Fibroblast of villous mesenchyme (primary cell): ENCODE results near the gene GNA15. TPM values are rescaled to one million over a fixed set of nuclear protein-coding genes. Genes with fewer than 3 reads are reported as not detected.

Experiments used
- DNase-seq: peaks from one replicate; pipeline ENCODE4 v3.0.0-alpha.2; 2010; ENCODE audit warnings: low read depth
- H3K4me3 ChIP-seq: 2 replicates; pipeline ENCODE4 v1.5.1; 2011; ENCODE audit warnings: low read depth, mild to moderate bottlenecking, low read length
- CTCF ChIP-seq: IDR thresholded peaks from 2 replicates; pipeline ENCODE4 v1.5.1; 2012; ENCODE audit warnings: low read depth, mild to moderate bottlenecking, low read length; ENCODE audit not compliant: insufficient read depth
- total RNA-seq: library from RNA; depleted of rRNA; stranded (reverse); fragments of >200 nt; gene quantifications from 2 replicates; pipeline ENCODE4 v1.2.3, GENCODE V29; 2012

Gene GNA15
- total RNA-seq, 1 donor: under 0.01 TPM

- DNase-seq: no peak
- no peak for TF ChIP-seq CTCF
- no peak overlapping the region for H3K4me3 ChIP-seq
Measured at GRCh38 chr19:3118232-3119070, 17.4 kb upstream of the GNA15 start.

- TF ChIP-seq CTCF: no peak
- H3K4me3 ChIP-seq: no peak overlapping the region
- DNase-seq: no peak
Measured at GRCh38 chr19:3119071-3119595, 16.7 kb upstream of the GNA15 start.

- no peak overlapping the region for H3K4me3 ChIP-seq
- no peak for DNase-seq
- no peak for TF ChIP-seq CTCF
Measured at GRCh38 chr19:3119693-3120380, 16.0 kb upstream of the GNA15 start.

GRCh38 chr19:3120611-3121276 is 15.1 kb upstream of the GNA15 start:
- no peak for DNase-seq
- H3K4me3 ChIP-seq: no peak overlapping the region
- TF ChIP-seq CTCF: no peak

GRCh38 chr19:3121396-3121795 is 14.4 kb upstream of the GNA15 start:
- TF ChIP-seq CTCF: no peak
- DNase-seq: no peak
- no peak overlapping the region for H3K4me3 ChIP-seq

- TF ChIP-seq CTCF: no peak
- H3K4me3 ChIP-seq: no peak overlapping the region
- DNase-seq: no peak
Measured at GRCh38 chr19:3121821-3122511, 13.9 kb upstream of the GNA15 start.
